MM.1S (cell line): ENCODE measurements around the gene DGUOK.

Experiments
- DNase-seq: peaks from one replicate; pipeline ENCODE4 v3.0.0-alpha.2; 2015
- H2AFZ ChIP-seq: fragments of 300-600 bp; sonication (generic); 2 replicates; pipeline ENCODE4 v1.6.0; 2016; ENCODE audit warnings: antibody characterized with exemption, low read length
- H3F3A ChIP-seq: fragments of 300-600 bp; sonication (generic); 2 replicates; pipeline ENCODE4 v1.6.1; 2016; ENCODE audit warnings: mild to moderate bottlenecking, antibody characterized with exemption, low read length, moderate library complexity, mixed read lengths; ENCODE audit not compliant: insufficient read depth
- H3K27ac ChIP-seq: fragments of 300-600 bp; sonication (generic); 2 replicates; pipeline ENCODE4 v1.5.1; 2016; ENCODE audit warnings: mild to moderate bottlenecking, low read length
- H3K27me3 ChIP-seq: fragments of 300-600 bp; sonication (generic); replicated peaks from 2 replicates; pipeline ENCODE4 v1.6.0; 2016; ENCODE audit warnings: low read length; ENCODE audit not compliant: insufficient read depth
- H3K36me3 ChIP-seq: fragments of 300-600 bp; sonication (generic); replicated peaks from 2 replicates; pipeline ENCODE4 v1.6.1; 2016; ENCODE audit warnings: mild to moderate bottlenecking, low read length, mixed read lengths; ENCODE audit not compliant: insufficient read depth
- H3K4me1 ChIP-seq: fragments of 300-600 bp; sonication (generic); 2 replicates; pipeline ENCODE4 v1.6.1; 2016; ENCODE audit warnings: low read length, mixed read lengths
- H3K4me2 ChIP-seq: fragments of 300-600 bp; sonication (generic); 2 replicates; pipeline ENCODE4 v1.6.0; 2016; ENCODE audit warnings: low read depth, low read length
- H3K4me3 ChIP-seq: fragments of 300-600 bp; sonication (generic); 2 replicates; pipeline ENCODE4 v1.5.1; 2016; ENCODE audit warnings: low read length, mixed read lengths
- H3K79me2 ChIP-seq: fragments of 300-600 bp; sonication (generic); 2 replicates; pipeline ENCODE4 v1.6.1; 2016; ENCODE audit warnings: mixed run types, low read length, mixed read lengths
- H3K9ac ChIP-seq: fragments of 300-600 bp; sonication (generic); 2 replicates; pipeline ENCODE4 v1.6.1; 2016; ENCODE audit warnings: low read length, mixed read lengths
- H3K9me2 ChIP-seq: fragments of 300-600 bp; sonication (generic); replicated peaks from 2 replicates; pipeline ENCODE4 v1.6.1; 2016; ENCODE audit warnings: mild to moderate bottlenecking, low read length, mixed read lengths; ENCODE audit not compliant: insufficient read depth
- H3K9me3 ChIP-seq: fragments of 300-600 bp; sonication (generic); replicated peaks from 2 replicates; pipeline ENCODE4 v1.6.1; 2016; ENCODE audit warnings: mild to moderate bottlenecking, low read length, mixed read lengths; ENCODE audit not compliant: insufficient read depth
- H4K20me1 ChIP-seq: fragments of 300-600 bp; sonication (generic); 2 replicates; pipeline ENCODE4 v1.6.1; 2016; ENCODE audit warnings: mild to moderate bottlenecking, low read length, moderate library complexity, mixed read lengths; ENCODE audit not compliant: insufficient read depth
- EZH2 ChIP-seq: fragments of 300-600 bp; sonication (generic); optimal IDR thresholded peaks from 2 replicates; pipeline ENCODE3; 2017; ENCODE audit warnings: low read depth, mild to moderate bottlenecking, antibody characterized with exemption, low read length, mixed read lengths
- EZH2phosphoT487 ChIP-seq: fragments of 300-600 bp; sonication (generic); IDR thresholded peaks from 2 replicates; pipeline ENCODE4 v1.6.1; 2018; ENCODE audit warnings: antibody characterized with exemption, low read length
- TF ChIP-seq, protein P1 (sequence below): fragments of 300-600 bp; sonication (generic); IDR thresholded peaks from 2 replicates; pipeline ENCODE4 v1.5.1; 2016; ENCODE audit warnings: antibody characterized with exemption, low read length, mixed read lengths

The DGUOK gene

DNA sequence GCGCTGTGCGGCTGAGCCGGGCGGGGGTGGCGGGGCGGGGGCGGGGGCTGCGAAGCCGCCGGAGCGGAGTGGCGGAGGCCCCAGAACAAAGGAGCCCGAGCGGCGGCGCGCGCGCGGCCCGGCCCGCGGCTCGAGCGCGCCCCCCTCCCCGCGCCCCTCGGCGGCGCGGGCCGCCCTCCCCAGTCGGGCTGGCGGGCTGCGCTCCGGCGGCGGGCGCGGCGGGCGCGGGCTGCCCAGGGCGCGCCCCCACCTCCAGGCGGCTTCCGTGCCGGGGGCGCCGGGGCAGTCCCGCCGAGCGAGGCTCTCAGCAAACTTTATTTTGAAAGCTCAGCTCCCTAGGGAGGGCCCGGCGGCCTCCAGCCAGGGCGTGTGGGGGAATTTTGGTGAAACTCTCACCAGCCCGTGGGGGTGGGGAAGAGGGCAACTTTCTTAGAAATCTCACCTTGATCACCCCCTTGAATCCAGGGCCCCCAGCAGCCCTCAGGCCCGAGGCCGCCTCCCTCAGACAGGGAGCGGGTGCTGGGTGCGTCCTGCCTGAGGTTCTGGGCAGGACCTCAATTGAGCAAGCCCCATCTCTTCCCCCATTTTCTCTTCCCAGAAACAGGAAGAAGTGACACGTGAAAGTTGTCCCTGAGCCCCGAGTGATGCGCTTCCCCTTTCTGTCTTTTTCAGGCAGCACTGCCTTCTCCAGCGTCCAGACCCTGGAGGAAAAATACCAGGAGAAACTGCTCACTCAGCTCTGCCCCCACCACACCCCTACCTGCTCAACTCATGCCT is 58.8 kb downstream of the DGUOK start:
- Histone ChIP-seq H3K36me3 (no peaks in the 10 kb centered on the region), H3K9me2 (no peaks in the 10 kb centered on the region), H2AFZ (peak overlapping the region; percentile 40), H4K20me1 (no peaks in the 10 kb centered on the region), H3K4me1 (peaks cover 22% of the 10 kb centered on the region), H3K4me3 (peak overlapping the region; percentile 75), H3K79me2 (peaks cover 50% of the 10 kb centered on the region), H3K9me3 (no peaks in the 10 kb centered on the region), H3F3A (peaks cover 16% of the 10 kb centered on the region), H3K4me2 (peak overlapping the region; percentile 71), H3K27ac (no peak overlapping the region), H3K27me3 (0 out of 2 replicates have a peak, but pooled peaks cover 14% of the 10 kb centered on the region), H3K9ac (peak overlapping the region; percentile 71)
- TF ChIP-seq, protein P1, sequence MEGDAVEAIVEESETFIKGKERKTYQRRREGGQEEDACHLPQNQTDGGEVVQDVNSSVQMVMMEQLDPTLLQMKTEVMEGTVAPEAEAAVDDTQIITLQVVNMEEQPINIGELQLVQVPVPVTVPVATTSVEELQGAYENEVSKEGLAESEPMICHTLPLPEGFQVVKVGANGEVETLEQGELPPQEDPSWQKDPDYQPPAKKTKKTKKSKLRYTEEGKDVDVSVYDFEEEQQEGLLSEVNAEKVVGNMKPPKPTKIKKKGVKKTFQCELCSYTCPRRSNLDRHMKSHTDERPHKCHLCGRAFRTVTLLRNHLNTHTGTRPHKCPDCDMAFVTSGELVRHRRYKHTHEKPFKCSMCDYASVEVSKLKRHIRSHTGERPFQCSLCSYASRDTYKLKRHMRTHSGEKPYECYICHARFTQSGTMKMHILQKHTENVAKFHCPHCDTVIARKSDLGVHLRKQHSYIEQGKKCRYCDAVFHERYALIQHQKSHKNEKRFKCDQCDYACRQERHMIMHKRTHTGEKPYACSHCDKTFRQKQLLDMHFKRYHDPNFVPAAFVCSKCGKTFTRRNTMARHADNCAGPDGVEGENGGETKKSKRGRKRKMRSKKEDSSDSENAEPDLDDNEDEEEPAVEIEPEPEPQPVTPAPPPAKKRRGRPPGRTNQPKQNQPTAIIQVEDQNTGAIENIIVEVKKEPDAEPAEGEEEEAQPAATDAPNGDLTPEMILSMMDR = no peak
- DNase-seq = peak; percentile 48

DNA sequence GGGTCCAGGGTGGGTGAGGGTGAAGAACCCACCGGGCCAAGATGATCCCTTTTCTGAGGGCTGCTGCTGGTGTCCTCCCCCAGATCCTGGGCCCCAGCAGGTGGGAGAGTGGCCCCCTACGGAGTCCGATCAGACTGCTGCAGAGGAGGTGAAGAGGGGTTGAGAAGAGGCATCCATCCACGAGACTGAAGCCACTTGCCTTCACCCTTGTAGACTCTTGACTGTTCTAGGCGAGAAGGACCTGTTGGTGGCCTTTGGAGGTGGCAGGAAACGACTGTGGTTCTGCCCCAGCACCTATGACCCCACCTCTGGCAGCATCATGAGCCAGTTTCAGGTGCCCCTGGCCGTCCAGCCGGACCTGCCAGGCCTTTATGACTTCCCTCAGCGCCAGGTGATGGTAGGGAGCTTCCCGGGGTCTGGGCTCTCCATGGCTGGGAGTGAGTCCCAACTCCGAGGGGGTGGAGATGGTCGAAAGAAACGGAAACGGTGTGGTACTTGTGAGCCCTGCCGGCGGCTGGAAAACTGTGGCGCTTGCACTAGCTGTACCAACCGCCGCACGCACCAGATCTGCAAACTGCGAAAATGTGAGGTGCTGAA is 59.5 kb downstream of the DGUOK start:
- no peak for DNase-seq
- peaks cover 56% of the 10 kb centered on the region for H3K79me2 ChIP-seq
- H3K27ac ChIP-seq = no peak overlapping the region
- peaks cover 22% of the 10 kb centered on the region for H3K4me1 ChIP-seq
- 0 out of 2 replicates have a peak, but pooled peaks cover 8% of the 10 kb centered on the region for H3K27me3 ChIP-seq
- H4K20me1 ChIP-seq = no peaks in the 10 kb centered on the region
- peaks cover 16% of the 10 kb centered on the region for H3F3A ChIP-seq
- peak overlapping the region; percentile 71; the same call in 1 of the 2 replicates for H3K9ac ChIP-seq
- no peaks in the 10 kb centered on the region for H3K36me3 ChIP-seq
- H3K9me3 ChIP-seq = no peaks in the 10 kb centered on the region
- peak overlapping the region; percentile 71 for H3K4me2 ChIP-seq
- TF ChIP-seq EZH2 (no peak), EZH2phosphoT487 (no peak)
- TF ChIP-seq, protein P1 = no peak
- H3K4me3 ChIP-seq = peak overlapping the region; percentile 75
- no peaks in the 10 kb centered on the region for H3K9me2 ChIP-seq
- peak overlapping the region; percentile 40 for H2AFZ ChIP-seq

- H2AFZ ChIP-seq = no peak overlapping the region
- H3K9me2 ChIP-seq = no peaks in the 10 kb centered on the region
- no peak overlapping the region for H3K9ac ChIP-seq
- DNase-seq = no peak
- H4K20me1 ChIP-seq = no peaks in the 10 kb centered on the region
- TF ChIP-seq EZH2 = no peak
- TF ChIP-seq, protein P1 = no peak
- TF ChIP-seq EZH2phosphoT487 = no peak
- H3K79me2 ChIP-seq = peaks cover 66% of the 10 kb centered on the region
- H3K4me1 ChIP-seq = peaks cover 22% of the 10 kb centered on the region
- no peak overlapping the region for H3K27ac ChIP-seq
- H3K36me3 ChIP-seq = no peaks in the 10 kb centered on the region
- no peak overlapping the region for H3K4me3 ChIP-seq
- H3K27me3 ChIP-seq = no peaks in the 10 kb centered on the region
- peak overlapping the region; percentile 71 for H3K4me2 ChIP-seq
- H3F3A ChIP-seq = peaks cover 16% of the 10 kb centered on the region
- H3K9me3 ChIP-seq = no peaks in the 10 kb centered on the region
Measured at GRCh38 chr2:73987109-73987947, 60.6 kb downstream of the DGUOK start.
